Non-pigmented ciliary epithelial cell (primary cell): ENCODE data around the gene ZDHHC17.

ENCODE experiments used
- DNase-seq: peaks from one replicate; pipeline ENCODE4 v3.0.0-alpha.2; 2010; ENCODE audit warnings: low read depth

Gene ZDHHC17

DNA sequence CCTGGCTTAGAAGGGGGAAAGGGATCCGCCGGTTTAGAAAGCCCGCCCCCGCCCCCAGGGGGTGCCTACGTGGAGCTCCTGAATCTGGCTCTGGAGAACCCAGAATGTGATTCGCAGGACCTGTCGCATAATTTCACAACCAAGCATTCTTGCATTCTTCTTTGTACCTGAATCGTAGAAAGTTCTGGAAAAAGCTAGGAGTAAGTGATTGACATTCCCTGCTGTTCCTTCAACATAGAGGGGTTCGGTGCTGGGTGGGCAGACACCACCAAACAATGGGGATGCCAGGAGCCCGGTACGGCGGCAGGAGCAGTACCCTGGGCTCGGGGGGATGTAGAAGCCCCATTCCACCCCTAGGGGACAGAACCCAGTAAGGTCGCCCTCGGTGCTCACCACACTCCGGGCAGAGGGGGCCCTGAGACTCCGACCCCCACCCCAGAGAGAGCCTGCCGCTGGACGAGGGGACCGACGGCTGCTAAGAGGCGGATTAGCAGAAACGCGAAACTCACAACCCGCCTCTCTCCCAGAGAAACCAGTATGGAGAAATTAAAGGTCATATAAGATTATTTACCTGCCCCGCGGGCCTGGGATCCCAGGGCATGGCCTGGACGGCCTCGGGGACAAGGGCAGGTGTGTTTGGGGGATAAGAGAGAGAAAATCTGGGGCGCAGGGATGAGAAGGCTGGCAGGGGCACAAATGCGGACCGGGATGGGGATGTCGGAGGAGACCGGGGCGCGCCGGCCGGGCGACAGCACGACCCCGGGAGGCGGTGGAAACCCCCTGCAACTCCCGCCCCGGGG lies 114.4 kb downstream of the ZDHHC17 start:
- DNase-seq = no peak

DNA sequence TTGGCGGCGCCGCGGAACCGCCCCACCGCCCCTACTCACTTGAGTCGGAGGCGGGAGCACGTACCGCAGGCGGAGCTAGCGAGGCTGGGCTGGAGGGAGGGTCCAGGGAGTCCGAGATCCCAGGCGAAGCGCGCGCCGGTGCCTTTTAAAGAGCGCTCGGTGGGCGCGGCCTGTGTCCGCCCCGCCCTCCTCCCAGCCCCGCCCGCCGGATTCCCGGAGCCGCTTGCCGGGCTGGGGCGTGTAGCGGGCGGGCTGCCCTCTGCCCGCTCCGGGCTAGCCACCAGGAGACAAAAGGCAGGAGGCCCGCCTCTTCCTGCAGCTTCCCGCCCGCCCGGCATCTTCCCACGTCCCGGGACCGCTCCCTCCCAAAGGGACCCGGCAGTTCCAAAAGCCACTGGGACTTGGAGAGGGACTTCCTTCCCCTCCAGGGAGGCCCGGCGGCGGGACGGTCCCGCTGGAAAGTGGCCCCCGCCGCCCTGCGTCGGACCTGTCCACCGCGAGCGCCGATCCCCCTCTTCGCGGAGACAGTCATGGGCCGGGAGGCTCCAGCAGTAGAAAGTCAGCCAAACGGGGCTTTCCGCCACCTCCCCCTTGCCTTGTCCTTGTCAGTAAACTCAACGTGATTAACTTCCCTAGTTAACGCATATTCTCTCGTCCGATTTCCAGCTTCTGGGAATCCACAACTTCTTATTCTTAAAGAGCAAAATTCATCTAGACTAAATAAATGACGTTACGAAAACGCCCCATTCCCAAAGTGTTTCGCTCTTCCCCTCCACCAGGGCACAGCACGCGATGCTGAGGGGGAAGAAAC lies 115.2 kb downstream of the ZDHHC17 start, which contains the start of gene CSRP2:
CSRP2 (minus strand) TSS at position 121 of the 811 bp plus-strand sequence. CDS start 12,759 bp downstream, outside the sequence.
- DNase-seq = no peak

- DNase-seq = no peak
Measured at GRCh38 chr12:76879710-76880518, 116.0 kb downstream of the ZDHHC17 start.

- no peak for DNase-seq
Measured at GRCh38 chr12:76880519-76881023, 116.7 kb downstream of the ZDHHC17 start.

DNA sequence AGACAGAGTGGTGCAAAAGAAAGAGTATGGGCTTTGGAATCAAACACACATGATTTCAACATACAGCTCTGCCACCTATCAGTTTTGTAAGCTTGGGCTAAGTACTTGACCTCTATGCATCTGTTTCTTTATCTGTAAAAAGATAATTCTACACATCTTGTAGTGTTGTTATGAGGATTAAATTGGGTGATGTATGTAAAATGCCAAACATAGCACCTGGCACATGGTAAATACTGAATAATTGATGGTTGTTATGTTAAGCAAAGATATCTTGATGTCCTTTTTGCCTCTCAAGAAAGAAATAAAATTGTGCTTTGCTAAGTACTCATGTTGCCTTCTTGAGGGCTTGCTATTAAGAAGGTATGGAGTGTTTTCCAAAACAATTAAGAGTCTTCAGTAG lies 117.2 kb downstream of the ZDHHC17 start:
- no peak for DNase-seq

DNA sequence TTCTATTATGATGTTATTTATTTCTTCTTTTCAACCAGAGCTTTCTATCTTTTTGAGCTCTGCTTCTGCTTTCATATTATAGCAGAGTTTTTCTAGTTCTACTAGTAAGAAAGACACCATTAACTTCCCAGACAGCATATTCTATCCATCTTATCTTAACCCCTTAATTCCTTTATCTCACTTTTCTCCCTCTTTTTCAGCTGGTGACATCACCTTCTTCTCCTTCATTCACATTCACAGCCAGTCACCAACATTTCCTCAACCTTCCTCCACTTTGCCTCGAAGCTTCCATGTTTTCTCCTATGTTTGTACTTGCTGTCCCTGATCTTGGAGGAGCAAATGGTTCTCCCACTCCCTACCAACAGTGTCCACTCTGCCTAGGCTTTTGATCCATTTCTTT lies 118.5 kb downstream of the ZDHHC17 start:
- no peak for DNase-seq

DNA sequence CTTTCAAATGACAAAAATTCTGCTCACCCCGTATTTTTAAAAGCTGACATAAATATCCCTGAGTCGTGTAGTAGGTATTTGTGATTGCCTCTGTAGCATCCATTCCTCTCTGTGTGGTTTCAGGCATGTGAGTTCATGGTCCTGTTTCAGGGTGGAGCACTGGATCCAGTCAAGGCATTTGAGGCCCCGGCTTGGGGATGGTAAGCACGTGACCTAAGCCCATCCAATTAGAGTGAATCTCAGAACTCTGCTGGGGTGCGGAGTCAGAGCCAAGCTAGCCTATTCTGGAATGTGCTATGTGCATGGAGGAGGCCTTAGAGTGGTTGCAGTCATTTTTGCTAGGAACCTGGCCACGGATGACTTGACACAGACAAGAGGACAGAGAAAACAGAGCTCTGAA lies 119.2 kb downstream of the ZDHHC17 start:
- no peak for DNase-seq

GRCh38 chr12:76883811-76884210 lies 119.9 kb downstream of the ZDHHC17 start:
- no peak for DNase-seq

DNA sequence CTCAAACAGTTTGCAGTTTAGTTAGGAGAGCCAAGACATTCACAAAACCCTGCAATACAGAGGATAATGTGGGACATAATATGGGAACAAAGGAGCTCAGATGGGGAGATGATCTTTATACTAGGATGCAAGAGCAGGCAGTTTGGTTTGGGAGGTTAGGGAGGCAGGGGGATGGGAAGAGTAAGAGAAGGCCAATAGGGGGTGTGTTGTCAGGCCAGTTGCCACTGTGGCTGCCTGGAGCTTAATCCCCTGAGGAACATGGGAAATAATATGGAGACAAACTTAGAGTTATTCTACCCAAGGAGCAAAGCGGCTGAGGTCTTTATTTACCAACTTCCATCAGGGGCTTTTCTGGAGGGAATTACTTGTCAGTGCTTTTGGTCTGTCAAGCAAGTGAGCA lies 124.9 kb downstream of the ZDHHC17 start:
- DNase-seq = no peak

GRCh38 chr12:76890151-76891143 lies 126.5 kb downstream of the ZDHHC17 start:
- DNase-seq = no peak

DNA sequence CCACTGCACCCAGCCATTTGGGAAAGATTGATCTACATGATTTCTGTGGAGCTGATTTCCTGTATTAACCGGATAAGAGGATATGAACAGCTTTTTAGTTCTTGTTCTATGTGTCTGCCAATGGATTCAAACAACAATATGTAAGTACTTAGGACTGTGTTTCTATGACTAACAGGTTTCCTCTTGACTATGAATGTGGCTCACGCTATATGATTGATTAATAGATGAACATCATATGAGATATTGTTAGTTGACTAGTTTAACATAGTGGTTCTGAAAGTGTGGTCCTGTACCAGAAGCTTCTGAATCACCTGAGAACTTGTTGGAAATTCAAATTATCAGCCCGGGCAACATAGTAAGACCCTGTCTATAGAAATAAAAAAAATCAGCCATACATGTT lies 127.7 kb downstream of the ZDHHC17 start:
- DNase-seq = no peak

DNA sequence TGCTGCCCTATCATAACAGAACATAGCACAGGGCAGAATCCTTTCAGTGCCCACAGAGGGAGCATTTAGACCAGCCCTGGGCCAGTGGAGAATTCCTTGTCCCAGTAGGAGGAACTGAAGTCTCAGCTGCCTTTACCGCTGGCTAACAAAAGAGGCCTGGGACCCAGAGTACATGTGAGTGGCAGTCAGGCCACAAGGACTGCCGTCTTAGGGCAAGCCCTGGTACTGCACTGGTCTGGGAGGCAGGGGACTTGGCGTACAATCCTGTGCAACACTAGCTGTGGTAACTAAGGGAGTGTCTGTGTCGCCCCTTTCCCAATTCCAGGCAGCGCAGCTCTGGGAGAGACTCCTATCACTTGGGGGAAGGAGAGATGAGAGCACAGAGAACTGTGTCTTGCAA lies 131.9 kb downstream of the ZDHHC17 start:
- no peak for DNase-seq

GRCh38 chr12:76896274-76896673 lies 132.4 kb downstream of the ZDHHC17 start:
- DNase-seq = no peak

DNA sequence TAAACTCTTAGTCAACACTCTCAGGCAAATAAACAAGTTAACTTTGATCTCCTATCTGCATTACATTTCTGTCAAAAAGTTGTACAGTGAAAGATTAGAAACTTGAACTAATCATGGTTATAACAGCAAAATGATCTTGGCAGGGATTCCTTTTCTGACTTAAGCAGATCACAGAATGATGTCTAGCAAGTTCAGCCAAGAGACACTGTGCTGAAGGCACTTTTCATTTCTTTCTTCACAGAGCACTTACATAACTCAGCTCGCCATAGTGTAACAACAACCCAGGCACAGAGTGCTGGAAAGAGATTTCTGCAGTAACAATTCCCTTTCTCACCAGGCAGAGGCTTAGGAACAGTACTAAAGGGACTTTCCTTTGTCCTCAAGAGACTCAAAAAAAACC lies 134.5 kb downstream of the ZDHHC17 start:
- no peak for DNase-seq

- DNase-seq = no peak
Measured at GRCh38 chr12:76899522-76899921, 135.6 kb downstream of the ZDHHC17 start.

DNA sequence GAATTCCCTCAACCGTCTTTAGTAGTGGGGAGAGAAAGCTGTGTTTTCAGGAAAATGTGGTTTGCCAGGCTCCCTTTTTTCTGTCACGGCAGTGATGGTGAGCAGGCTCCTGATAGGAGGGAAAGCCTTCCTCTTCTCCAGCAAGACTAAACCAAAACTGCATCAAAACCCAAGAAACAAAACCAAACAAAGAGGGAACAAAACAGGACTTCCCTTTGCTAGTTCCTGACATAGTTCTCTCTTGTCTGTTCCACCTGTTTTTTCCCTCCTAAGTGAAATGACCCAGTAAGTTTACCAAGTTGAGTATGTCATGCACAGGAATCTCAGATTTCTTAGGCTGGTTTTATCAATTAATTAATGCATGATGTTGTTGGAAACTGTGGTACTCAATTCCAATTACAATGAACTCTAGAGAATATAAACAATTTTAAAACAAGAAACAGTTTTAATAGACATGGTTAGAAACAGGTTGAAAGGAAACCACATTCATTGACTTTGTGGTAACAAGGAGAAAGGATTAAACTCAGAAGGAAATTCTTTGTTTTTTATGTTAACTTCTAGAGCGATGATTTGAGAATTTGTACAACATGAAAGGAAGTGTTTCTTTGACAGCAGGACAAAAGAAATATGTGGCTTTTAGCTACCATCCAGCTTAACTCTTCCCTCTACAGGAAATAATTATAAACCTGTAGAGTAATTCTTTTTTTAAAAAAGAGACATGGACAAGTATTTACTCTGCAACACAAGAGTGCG lies 137.9 kb downstream of the ZDHHC17 start:
- DNase-seq = no peak
